NCI-H510A (cell line): ENCODE results near the gene RACK1.

ENCODE experiments used
- DNase-seq: peaks from one replicate; lab custom pipeline; 2025; lab: John Stamatoyannopoulos, UW

RACK1 gene

GRCh38 chr5:181233801-181234454, 9.8 kb downstream of the RACK1 start:
- no peak for DNase-seq

GRCh38 chr5:181233088-181233800, 10.5 kb downstream of the RACK1 start:
- no peak for DNase-seq

DNA sequence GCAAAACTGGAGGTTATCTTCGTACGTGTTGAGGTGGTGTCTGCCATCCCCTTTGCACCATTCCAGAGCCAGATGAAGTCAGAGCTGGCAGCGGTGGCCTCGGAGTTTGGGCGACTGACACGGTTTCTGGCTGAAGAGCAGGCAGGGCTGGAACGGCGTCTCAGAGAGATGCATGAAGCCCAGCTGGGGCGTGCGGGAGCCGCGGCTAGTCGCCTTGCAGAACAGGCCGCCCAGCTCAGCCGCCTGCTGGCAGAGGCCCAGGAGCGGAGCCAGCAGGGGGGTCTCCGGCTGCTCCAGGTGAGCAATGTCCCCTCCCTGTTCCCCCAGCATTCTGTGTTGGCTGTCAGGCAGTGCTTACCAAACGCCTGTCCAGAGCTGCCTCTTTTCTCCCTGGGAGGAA, 11.1 kb downstream of the RACK1 start:
- no peak for DNase-seq

DNA sequence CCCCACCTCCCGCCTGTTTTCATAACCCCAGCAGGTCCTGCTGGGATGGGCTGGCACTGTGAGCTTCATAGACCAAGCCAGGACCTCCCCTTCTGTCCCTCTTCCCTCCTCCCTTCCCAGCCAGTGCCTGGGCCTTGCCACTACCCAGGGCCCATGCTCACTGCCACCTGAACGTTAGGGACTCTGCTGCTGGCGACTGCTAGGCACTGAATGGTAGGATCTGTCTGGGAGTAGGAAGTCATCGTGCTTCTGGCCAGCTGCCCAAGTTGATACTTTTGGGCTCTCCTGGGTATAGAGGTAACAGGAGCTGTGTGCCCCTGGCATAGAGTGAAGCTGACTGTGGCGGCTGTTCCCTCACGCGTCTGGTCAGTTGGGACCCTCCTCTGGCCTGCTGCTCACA, 12.3 kb downstream of the RACK1 start:
- no peak for DNase-seq

DNA sequence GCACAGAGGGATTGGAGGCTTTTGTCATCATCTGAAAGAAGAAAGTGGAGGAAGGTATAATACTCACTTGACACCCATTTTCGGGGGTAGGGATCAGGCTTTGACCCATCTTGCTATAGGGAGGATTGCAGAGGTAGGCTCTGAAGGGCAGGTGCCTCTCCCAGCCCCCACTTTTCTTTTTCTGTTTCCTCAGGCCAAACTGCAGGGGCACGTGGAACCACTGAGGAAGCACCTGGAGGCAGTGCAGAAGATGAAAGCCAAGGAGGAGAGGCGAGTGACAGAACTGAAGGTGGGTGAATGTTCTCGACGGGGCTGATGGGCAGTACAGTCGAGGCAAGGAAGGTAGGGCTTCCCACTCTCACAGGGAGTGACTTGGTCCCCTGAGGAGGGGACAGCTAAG, 13.2 kb downstream of the RACK1 start:
- DNase-seq = no peak

- DNase-seq = no peak
Observed at GRCh38 chr5:181229996-181230395, 13.7 kb downstream of the RACK1 start.

GRCh38 chr5:181224390-181225229, 19.1 kb downstream of the RACK1 start:
- no peak for DNase-seq

- no peak for DNase-seq
Observed at GRCh38 chr5:181223729-181224389, 19.8 kb downstream of the RACK1 start.

- DNase-seq = no peak
Observed at GRCh38 chr5:181223058-181223728, 20.5 kb downstream of the RACK1 start, which contains the start of gene TRIM41. TSS of gene TRIM41 (plus strand) at chr5:181223281. CDS start at chr5:181224000, 719 bp downstream.

GRCh38 chr5:181222630-181223057, 21.1 kb downstream of the RACK1 start:
- no peak for DNase-seq

DNA sequence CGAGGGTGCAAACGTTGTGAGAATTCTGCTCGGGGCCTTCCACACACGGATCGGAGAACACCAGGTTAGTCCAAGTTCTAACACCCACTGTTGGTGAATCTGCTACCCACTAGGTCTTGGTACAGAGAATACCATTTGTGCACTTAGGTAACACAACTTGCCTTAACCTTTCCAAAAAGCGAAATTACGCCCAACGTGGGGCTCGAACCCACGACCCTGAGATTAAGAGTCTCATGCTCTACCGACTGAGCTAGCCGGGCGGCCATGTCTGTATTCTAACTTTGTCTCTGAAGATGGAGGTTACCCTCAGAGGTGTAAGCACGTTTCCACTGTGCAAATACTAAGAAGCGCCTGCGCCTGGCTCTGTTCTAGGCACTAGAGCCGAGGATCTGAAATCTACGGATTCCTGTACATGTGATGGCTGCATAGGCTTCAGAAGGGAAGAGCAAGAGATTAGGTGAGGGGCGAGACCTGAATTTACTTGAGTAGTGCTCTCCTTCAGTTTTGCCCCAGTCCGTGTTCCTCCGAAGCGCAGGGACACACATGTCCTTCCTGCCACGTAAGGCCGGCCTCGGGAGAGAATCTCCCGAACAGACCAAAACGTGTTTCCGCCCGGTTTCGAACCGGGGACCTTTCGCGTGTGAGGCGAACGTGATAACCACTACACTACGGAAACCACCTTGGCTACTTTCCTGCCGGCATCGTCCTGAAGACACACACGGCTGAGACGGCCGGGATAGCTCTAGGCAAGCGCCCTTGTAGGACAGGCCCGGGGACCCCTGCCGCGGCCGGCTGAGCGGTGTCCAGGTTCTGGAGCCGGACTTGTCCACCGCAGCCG, 21.7 kb downstream of the RACK1 start:
- no peak for DNase-seq

GRCh38 chr5:181221105-181221791, 22.5 kb downstream of the RACK1 start:
- no peak for DNase-seq

- DNase-seq = no peak
Observed at GRCh38 chr5:181220178-181220515, 23.6 kb downstream of the RACK1 start.

DNA sequence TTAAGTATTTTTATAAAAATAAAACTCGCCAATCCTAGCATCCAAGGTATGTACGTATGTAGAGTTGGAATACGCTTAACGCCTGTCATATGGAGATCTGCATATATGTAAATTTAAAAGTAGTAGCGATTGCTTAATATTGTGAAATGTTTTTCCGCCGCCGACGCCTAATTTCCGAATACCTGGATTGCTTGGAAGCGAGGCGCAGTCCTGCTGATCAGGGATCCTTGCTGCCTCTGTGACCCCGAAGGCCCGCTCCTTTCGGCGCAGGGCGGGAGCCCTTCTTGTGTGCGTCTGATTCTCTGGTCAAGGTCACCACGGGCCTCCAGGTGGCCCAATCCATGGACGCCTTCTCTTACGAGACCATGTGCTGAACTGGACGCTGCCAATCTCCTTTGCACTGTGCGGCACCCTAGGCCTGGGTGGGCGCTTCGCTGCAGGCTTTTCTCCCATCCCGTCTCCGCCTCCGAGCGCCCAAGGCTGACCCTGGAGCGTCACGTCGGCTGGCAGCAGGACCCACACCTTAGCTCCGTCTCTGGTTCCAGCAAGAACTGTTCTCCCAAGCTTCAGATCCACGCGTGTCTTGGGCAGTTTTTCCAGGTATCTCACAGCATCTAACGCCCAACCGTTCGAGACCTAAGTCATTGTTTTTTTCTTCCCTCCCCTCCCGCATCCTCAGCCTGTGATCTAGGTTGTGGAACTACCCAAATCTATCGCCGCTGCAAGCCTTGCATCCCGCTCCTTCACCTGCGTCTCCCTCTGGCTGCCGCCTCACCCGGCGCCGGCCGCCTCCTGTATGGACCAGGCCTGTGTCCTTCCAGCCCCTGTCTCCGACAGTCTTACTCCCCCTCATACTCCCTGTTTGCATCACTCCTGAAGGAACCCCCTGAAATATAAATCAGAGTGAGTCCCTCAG, 24.2 kb downstream of the RACK1 start:
- DNase-seq = no peak

GRCh38 chr5:181218795-181219124, 24.9 kb downstream of the RACK1 start:
- DNase-seq = no peak

- DNase-seq = no peak
Observed at GRCh38 chr5:181217803-181218062, 26.0 kb downstream of the RACK1 start.

- no peak for DNase-seq
Observed at GRCh38 chr5:181217111-181217802, 26.4 kb downstream of the RACK1 start.

DNA sequence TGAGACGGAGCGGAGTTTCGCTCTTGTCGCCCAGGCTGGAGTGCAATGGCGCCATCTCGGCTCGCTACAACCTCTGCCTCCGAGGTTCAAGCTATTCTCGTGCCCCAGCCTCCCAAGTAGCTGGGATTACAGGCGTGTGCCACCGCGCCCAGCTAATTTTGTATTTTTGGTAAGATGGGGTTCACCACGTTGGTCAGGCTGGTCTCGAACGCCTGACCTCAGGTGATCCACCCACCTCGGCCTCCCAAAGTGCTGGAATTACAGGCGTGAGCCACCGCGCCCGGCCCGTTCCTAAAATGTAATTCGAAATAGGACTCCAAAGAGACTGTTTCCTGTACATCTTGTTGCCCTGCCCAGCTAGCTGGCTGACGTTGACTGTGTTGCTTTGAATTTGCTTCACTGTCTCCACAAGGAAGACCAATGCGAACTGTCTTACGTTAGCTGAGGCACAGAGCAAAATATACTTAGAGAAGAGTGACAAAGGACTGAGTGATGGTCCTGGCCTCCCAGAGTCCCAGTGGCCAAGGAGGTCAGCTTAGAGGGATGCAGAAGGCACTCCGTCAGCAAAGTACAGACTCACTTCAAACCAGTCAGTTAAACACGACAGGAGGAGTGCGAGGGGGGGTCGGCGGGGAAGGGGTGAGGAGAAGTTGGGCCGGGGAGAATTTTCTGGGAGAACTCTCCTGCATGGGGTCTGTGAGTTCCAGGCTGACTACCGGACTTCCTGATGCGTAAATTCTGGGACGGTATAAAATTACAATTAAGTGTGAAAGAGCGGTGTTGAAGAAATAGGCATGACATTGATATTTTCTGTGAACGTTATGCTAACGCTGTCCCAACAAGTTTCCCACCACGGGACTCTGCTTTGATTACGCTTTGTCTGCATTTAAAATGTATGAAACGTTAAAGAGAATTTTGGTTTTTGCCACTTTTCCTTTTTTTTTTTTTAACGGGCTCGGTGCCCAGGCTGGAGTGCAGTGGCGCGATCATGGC, 27.4 kb downstream of the RACK1 start:
- DNase-seq = no peak
